PC-3 (cell line): ENCODE results near the gene ELAC2. TPM values are rescaled to one million over a fixed set of nuclear protein-coding genes. Genes with fewer than 3 reads are reported as not detected.

Experiments
- ATAC-seq: fragments of 200-7000 bp; cut with Tn5 transposase; 2 replicates; pipeline ENCODE4 v1.9.1; 2020; ENCODE audit warnings: mild to moderate bottlenecking, moderate library complexity
- BruUV-seq: library from RNA; stranded (reverse); fragments of 400-500 nt; replicated peaks from 2 replicates; lab custom pipeline; 2021; lab: Mats Ljungman, UMichigan
- CTCF ChIA-PET: fragments of 300-600 bp; sonication (Branson Sonifier 250); formaldehyde crosslinking; loops from one replicate; lab custom pipeline; 2022; ENCODE audit warnings: antibody characterized with exemption; lab: Charles Lee
- POLR2A ChIA-PET: fragments of 300-600 bp; sonication (Branson Sonifier 250); formaldehyde crosslinking; loops from one replicate; lab custom pipeline; 2022; ENCODE audit warnings: antibody characterized with exemption; ENCODE audit not compliant: unreplicated experiment; lab: Charles Lee
- DNase-seq: peaks from one replicate; pipeline ENCODE4 v3.0.0-alpha.2; 2015
- H2AFZ ChIP-seq: fragments of 300-600 bp; sonication (generic); 2 replicates; pipeline ENCODE4 v1.6.0; 2016; ENCODE audit warnings: antibody characterized with exemption, low read length
- H3F3A ChIP-seq: fragments of 300-600 bp; sonication (generic); one replicate; pipeline ENCODE4 v1.6.0; 2017; ENCODE audit warnings: antibody characterized with exemption, low read length, control low read depth, mild to moderate bottlenecking; ENCODE audit not compliant: unreplicated experiment
- H3K27ac ChIP-seq: fragments of 300-600 bp; sonication (generic); 2 replicates; pipeline ENCODE4 v1.5.1; 2016; ENCODE audit warnings: mild to moderate bottlenecking, low read length
- H3K27me3 ChIP-seq: fragments of 300-600 bp; sonication (generic); 2 replicates; pipeline ENCODE4 v1.6.1; 2016; ENCODE audit warnings: low read length, mixed read lengths
- H3K36me3 ChIP-seq: fragments of 300-600 bp; sonication (generic); 2 replicates; pipeline ENCODE4 v1.6.1; 2016; ENCODE audit warnings: low read depth, mixed run types, low read length, mixed read lengths
- H3K4me1 ChIP-seq: fragments of 300-600 bp; sonication (generic); 2 replicates; pipeline ENCODE4 v1.5.1; 2016; ENCODE audit warnings: low read length; ENCODE audit not compliant: insufficient read depth
- H3K4me2 ChIP-seq: fragments of 300-600 bp; sonication (generic); 2 replicates; pipeline ENCODE4 v1.6.0; 2016; ENCODE audit warnings: low read length
- H3K4me3 ChIP-seq: fragments of 300-600 bp; sonication (generic); 2 replicates; pipeline ENCODE4 v1.5.1; 2016; ENCODE audit warnings: mild to moderate bottlenecking, low read length, mixed read lengths
- H3K79me2 ChIP-seq: fragments of 300-600 bp; sonication (generic); 2 replicates; pipeline ENCODE4 v1.6.1; 2017; ENCODE audit warnings: low read length, mixed read lengths
- H3K9ac ChIP-seq: fragments of 300-600 bp; sonication (generic); 2 replicates; pipeline ENCODE4 v1.6.0; 2016; ENCODE audit warnings: mild to moderate bottlenecking, low read length
- H3K9me2 ChIP-seq: fragments of 300-600 bp; sonication (generic); replicated peaks from 2 replicates; pipeline ENCODE4 v1.6.1; 2016; ENCODE audit warnings: mixed run types, low read length, mixed read lengths
- H3K9me3 ChIP-seq: fragments of 300-600 bp; sonication (generic); 2 replicates; pipeline ENCODE4 v1.6.1; 2016; ENCODE audit warnings: low read length, mixed read lengths
- H4K20me1 ChIP-seq: fragments of 300-600 bp; sonication (generic); 2 replicates; pipeline ENCODE4 v1.6.1; 2016; ENCODE audit warnings: low read length, mixed read lengths
- CTCF ChIP-seq: fragments of 300-600 bp; sonication (generic); conservative IDR thresholded peaks from 2 replicates; pipeline ENCODE4 v1.5.1; 2017; ENCODE audit warnings: antibody characterized with exemption, low read depth, mild to moderate bottlenecking, low read length
- EZH2 ChIP-seq: fragments of 300-600 bp; sonication (generic); IDR thresholded peaks from one replicate; pipeline ENCODE4 v1.6.1; 2017; ENCODE audit warnings: antibody characterized with exemption, mild to moderate bottlenecking, low read length; ENCODE audit not compliant: unreplicated experiment
- EZH2phosphoT487 ChIP-seq: fragments of 300-600 bp; sonication (generic); IDR thresholded peaks from 2 replicates; pipeline ENCODE4 v1.6.1; 2018; ENCODE audit warnings: mild to moderate bottlenecking, antibody characterized with exemption, low read length, borderline replicate concordance
- intact Hi-C: fragments of 100-400 bp; cut with micrococcal nuclease; formaldehyde crosslinking; loops from 2 replicates; pipeline ENCODE4 v1.9.0; 2023
- total RNA-seq: library from RNA; depleted of rRNA; stranded (reverse); fragments of >200 nt; gene quantifications from 2 replicates; pipeline ENCODE4 v1.2.3, GENCODE V29; 2014

The ELAC2 gene
- total RNA-seq, 1 experiment from 2014 or later = 270 TPM

DNA sequence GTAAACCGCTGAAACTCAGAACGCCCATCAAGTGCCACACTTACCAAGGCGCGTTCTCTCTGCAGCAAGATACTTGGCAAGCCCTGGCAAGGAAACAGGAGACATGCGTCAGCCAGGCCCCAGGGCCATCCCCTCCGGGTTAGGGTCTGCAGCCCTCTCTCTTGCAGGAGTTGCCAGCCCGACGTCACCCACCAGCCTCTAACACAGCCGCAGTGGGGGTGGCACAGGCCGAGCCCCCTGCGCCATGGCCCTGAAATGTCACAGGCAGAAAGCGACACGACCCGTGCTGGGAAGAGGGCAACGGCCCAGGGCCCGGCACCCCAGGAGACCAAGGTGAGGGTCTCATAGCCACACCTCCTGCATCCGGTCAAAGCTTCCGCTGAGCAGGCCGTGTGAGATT lies 21.9 kb downstream of the ELAC2 start:
- no peaks in the 10 kb centered on the region for H3K9me2 ChIP-seq
- H3F3A ChIP-seq = no peaks in the 10 kb centered on the region
- no peak overlapping the region for H2AFZ ChIP-seq
- no peaks in the 10 kb centered on the region for H4K20me1 ChIP-seq
- no peak overlapping the region for H3K4me3 ChIP-seq
- ChIA-PET CTCF (no interaction called here), POLR2A (no interaction called here)
- no peak overlapping the region for H3K9ac ChIP-seq
- no peak overlapping the region for H3K27ac ChIP-seq
- intact Hi-C loops = no loop called here
- BruUV-seq = no TSS peak
- H3K9me3 ChIP-seq = no peaks in the 10 kb centered on the region
- no peaks in the 10 kb centered on the region for H3K79me2 ChIP-seq
- no peaks in the 10 kb centered on the region for H3K4me1 ChIP-seq
- TF ChIP-seq EZH2 (no peak), EZH2phosphoT487 (no peak), CTCF (no peak)
- H3K27me3 ChIP-seq = no peaks in the 10 kb centered on the region
- ATAC-seq (no peak), DNase-seq (no peak)
- H3K4me2 ChIP-seq = no peak overlapping the region
- H3K36me3 ChIP-seq = peaks cover 88% of the 10 kb centered on the region

- no peak overlapping the region for H3K4me3 ChIP-seq
- H3F3A ChIP-seq = no peaks in the 10 kb centered on the region
- no peaks in the 10 kb centered on the region for H3K4me1 ChIP-seq
- H3K27ac ChIP-seq = no peak overlapping the region
- ATAC-seq = no peak
- BruUV-seq = no TSS peak
- no peak for TF ChIP-seq EZH2phosphoT487
- TF ChIP-seq EZH2 = no peak
- TF ChIP-seq CTCF = no peak
- H3K79me2 ChIP-seq = no peaks in the 10 kb centered on the region
- ChIA-PET POLR2A (no interaction called here), CTCF (no interaction called here)
- H3K9me3 ChIP-seq = no peaks in the 10 kb centered on the region
- H4K20me1 ChIP-seq = no peaks in the 10 kb centered on the region
- H3K27me3 ChIP-seq = no peaks in the 10 kb centered on the region
- no peak overlapping the region for H3K4me2 ChIP-seq
- no peak overlapping the region for H2AFZ ChIP-seq
- H3K36me3 ChIP-seq = peaks cover 83% of the 10 kb centered on the region
- no peaks in the 10 kb centered on the region for H3K9me2 ChIP-seq
- H3K9ac ChIP-seq = no peak overlapping the region
- intact Hi-C loops = no loop called here
- no peak for DNase-seq
These were observed 22.5 kb downstream of the ELAC2 start for GRCh38 chr17:12995106-12995895.

- Histone ChIP-seq H3F3A (no peaks in the 10 kb centered on the region), H3K27ac (no peak overlapping the region), H3K4me3 (no peak overlapping the region), H3K9me2 (no peaks in the 10 kb centered on the region), H2AFZ (no peak overlapping the region), H3K79me2 (no peaks in the 10 kb centered on the region), H3K4me1 (no peaks in the 10 kb centered on the region), H3K9ac (no peak overlapping the region), H3K4me2 (no peak overlapping the region), H3K9me3 (no peaks in the 10 kb centered on the region), H3K36me3 (peaks cover 77% of the 10 kb centered on the region), H3K27me3 (no peaks in the 10 kb centered on the region), H4K20me1 (no peaks in the 10 kb centered on the region)
- ChIA-PET POLR2A (no interaction called here), CTCF (no interaction called here)
- ATAC-seq (no peak), DNase-seq (no peak)
- no TSS peak for BruUV-seq
- TF ChIP-seq CTCF (no peak), EZH2 (no peak), EZH2phosphoT487 (no peak)
- intact Hi-C loops = no loop called here
These were observed 23.3 kb downstream of the ELAC2 start for GRCh38 chr17:12994341-12995074.
